Neural progenitor cell (in vitro differentiated cells): ENCODE measurements around the gene CLDN15. TPM values are rescaled to one million over a fixed set of nuclear protein-coding genes. Genes with fewer than 3 reads are reported as not detected.

Source experiments
- DNase-seq: peaks from one replicate; pipeline ENCODE4 v3.0.0-alpha.2; 2016; ENCODE audit warnings: low spot score
- H2AFZ ChIP-seq: fragments of 200-600 bp; sonication (generic); replicated peaks from 2 replicates; pipeline ENCODE4 v1.6.1; 2016; ENCODE audit warnings: antibody characterized with exemption
- H3F3A ChIP-seq: fragments of 200-600 bp; sonication (generic); 2 replicates; pipeline ENCODE4 v1.6.1; 2016; ENCODE audit warnings: antibody characterized with exemption, low read depth
- H3K27ac ChIP-seq: fragments of 200-600 bp; sonication (generic); 2 replicates; pipeline ENCODE4 v1.5.1; 2016; ENCODE audit warnings: mild to moderate bottlenecking
- H3K27me3 ChIP-seq: fragments of 200-600 bp; sonication (generic); 2 replicates; pipeline ENCODE4 v1.6.1; 2016; ENCODE audit warnings: mild to moderate bottlenecking, moderate library complexity
- H3K36me3 ChIP-seq: fragments of 200-600 bp; sonication (generic); 2 replicates; pipeline ENCODE4 v1.5.1; 2016
- H3K4me1 ChIP-seq: fragments of 200-600 bp; sonication (generic); 2 replicates; pipeline ENCODE4 v1.6.1; 2016; ENCODE audit warnings: mixed run types
- H3K4me2 ChIP-seq: fragments of 200-600 bp; sonication (generic); 2 replicates; pipeline ENCODE4 v1.6.1; 2016
- H3K4me3 ChIP-seq: fragments of 200-600 bp; sonication (generic); 2 replicates; pipeline ENCODE4 v1.5.1; 2016
- H3K79me2 ChIP-seq: fragments of 200-600 bp; sonication (generic); 2 replicates; pipeline ENCODE4 v1.6.1; 2016; ENCODE audit warnings: low read depth
- H3K9ac ChIP-seq: fragments of 200-600 bp; sonication (generic); 2 replicates; pipeline ENCODE4 v1.6.1; 2016
- H3K9me3 ChIP-seq: fragments of 200-600 bp; sonication (generic); 2 replicates; pipeline ENCODE4 v1.5.1; 2016; ENCODE audit warnings: low read depth
- H4K20me1 ChIP-seq: fragments of 200-600 bp; sonication (generic); 2 replicates; pipeline ENCODE4 v1.6.1; 2016; ENCODE audit warnings: low read depth
- H3K27ac Mint-ChIP-seq: 3 replicates; pipeline ENCODE4 v1.8.0; 2021; ENCODE audit warnings: mixed read lengths
- H3K27me3 Mint-ChIP-seq: 2 replicates; pipeline ENCODE4 v1.8.0; 2022; ENCODE audit warnings: low read depth, mild to moderate bottlenecking, inconsistent platforms, moderate library complexity, mixed read lengths; ENCODE audit not compliant: insufficient read depth
- H3K36me3 Mint-ChIP-seq: 3 replicates; pipeline ENCODE4 v1.8.0; 2021; ENCODE audit warnings: mixed read lengths
- H3K4me1 Mint-ChIP-seq: 3 replicates; pipeline ENCODE4 v1.8.0; 2021; ENCODE audit warnings: mixed read lengths
- H3K4me3 Mint-ChIP-seq: 3 replicates; pipeline ENCODE4 v1.8.0; 2021; ENCODE audit warnings: mild to moderate bottlenecking, moderate library complexity, mixed read lengths
- H3K9me3 Mint-ChIP-seq: 3 replicates; pipeline ENCODE4 v1.8.0; 2020; ENCODE audit warnings: mixed read lengths
- EZH2 ChIP-seq: fragments of 200-600 bp; sonication (generic); IDR thresholded peaks from 2 replicates; pipeline ENCODE4 v1.6.1; 2017; ENCODE audit warnings: antibody characterized with exemption, mild to moderate bottlenecking, moderate library complexity
- EZH2phosphoT487 ChIP-seq: fragments of 200-600 bp; sonication (generic); IDR thresholded peaks from 2 replicates; pipeline ENCODE4 v1.6.1; 2017; ENCODE audit warnings: antibody characterized with exemption
- total RNA-seq: library from RNA; depleted of rRNA; stranded (reverse); fragments of >200 nt; gene quantifications from 2 replicates; pipeline ENCODE4 v1.2.3, GENCODE V29; 2015; ENCODE audit warnings: low replicate concordance
- TF ChIP-seq, protein P1 (sequence below): fragments of 200-600 bp; sonication (generic); IDR thresholded peaks from 2 replicates; pipeline ENCODE4 v1.5.1; 2017; ENCODE audit warnings: antibody characterized with exemption, mild to moderate bottlenecking

Gene CLDN15
- total RNA-seq, 1 donor from 2014 or later = 1.2 TPM

- Mint-ChIP-seq H3K9me3 (no peaks in the 10 kb centered on the region), H3K27ac (peak overlapping the region; percentile 81), H3K4me3 (peak overlapping the region; percentile 98), H3K27me3 (peaks cover 4% of the 10 kb centered on the region), H3K36me3 (peaks cover 10% of the 10 kb centered on the region), H3K4me1 (peaks cover 16% of the 10 kb centered on the region)
- H3K4me1 ChIP-seq = peaks cover 6% of the 10 kb centered on the region
- peak overlapping the region; percentile 42 for H3K9ac ChIP-seq
- TF ChIP-seq EZH2 = no peak
- TF ChIP-seq, protein P1, sequence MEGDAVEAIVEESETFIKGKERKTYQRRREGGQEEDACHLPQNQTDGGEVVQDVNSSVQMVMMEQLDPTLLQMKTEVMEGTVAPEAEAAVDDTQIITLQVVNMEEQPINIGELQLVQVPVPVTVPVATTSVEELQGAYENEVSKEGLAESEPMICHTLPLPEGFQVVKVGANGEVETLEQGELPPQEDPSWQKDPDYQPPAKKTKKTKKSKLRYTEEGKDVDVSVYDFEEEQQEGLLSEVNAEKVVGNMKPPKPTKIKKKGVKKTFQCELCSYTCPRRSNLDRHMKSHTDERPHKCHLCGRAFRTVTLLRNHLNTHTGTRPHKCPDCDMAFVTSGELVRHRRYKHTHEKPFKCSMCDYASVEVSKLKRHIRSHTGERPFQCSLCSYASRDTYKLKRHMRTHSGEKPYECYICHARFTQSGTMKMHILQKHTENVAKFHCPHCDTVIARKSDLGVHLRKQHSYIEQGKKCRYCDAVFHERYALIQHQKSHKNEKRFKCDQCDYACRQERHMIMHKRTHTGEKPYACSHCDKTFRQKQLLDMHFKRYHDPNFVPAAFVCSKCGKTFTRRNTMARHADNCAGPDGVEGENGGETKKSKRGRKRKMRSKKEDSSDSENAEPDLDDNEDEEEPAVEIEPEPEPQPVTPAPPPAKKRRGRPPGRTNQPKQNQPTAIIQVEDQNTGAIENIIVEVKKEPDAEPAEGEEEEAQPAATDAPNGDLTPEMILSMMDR = no peak
- TF ChIP-seq EZH2phosphoT487 = no peak
- no peak overlapping the region for H3K27ac ChIP-seq
- H3K9me3 ChIP-seq = no peaks in the 10 kb centered on the region
- H3K79me2 ChIP-seq = peaks cover 47% of the 10 kb centered on the region
- H3F3A ChIP-seq = peaks cover 12% of the 10 kb centered on the region
- H4K20me1 ChIP-seq = peaks cover 11% of the 10 kb centered on the region
- H3K36me3 ChIP-seq = no peaks in the 10 kb centered on the region
- no peaks in the 10 kb centered on the region for H3K27me3 ChIP-seq
- H3K4me3 ChIP-seq = peak overlapping the region; percentile 75
- H2AFZ ChIP-seq = no peak overlapping the region
- peak overlapping the region; percentile 80 for H3K4me2 ChIP-seq
- DNase-seq = no peak
Measured at GRCh38 chr7:101243646-101244374, 6.2 kb upstream of the CLDN15 start.

DNA sequence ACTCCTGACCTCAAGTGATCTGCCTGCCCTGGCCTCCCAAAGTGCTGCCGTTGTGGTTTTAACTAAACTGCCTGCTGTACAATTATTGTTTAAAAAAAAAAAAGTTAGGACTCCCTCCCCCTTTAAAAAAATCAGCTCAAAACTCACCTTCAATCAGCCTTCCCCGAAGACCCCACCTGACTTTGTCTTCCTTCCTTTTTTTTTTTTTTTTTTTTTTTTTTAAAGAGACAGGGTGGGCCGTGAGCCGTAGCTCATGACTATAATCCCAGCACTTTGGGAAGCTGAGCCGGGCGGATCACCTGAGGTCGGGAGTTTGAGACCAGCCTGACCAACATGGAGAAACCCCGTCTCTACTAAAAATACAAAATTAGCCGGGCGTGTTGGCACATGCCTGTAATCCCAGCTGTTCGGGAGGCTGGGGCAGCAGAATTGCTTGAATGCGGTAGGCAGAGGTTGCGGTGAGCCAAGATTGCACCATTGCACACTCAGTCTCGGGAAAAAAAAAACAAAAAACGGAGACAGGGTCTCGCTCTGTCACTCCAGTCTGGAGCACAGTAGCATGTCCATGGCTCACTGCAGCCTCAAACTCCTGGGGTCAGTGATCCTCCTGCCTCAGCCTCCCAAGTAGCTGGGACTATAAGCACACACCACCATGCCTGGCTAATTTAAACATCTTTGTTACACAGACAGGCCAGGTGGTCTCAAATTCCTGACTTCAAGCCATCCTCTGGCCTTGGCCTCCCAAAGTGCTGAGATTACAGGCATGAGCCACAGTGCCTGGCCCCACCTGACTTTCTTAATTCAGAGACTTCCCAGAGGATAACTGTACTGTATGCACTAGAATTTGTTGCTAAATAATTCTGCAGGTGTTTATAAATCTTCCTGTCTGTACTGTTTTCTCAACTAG is 4.1 kb upstream of the CLDN15 start:
- Histone ChIP-seq H2AFZ (no peak overlapping the region), H3K9ac (no peak overlapping the region), H3K4me2 (no peak overlapping the region), H3K79me2 (peaks cover 37% of the 10 kb centered on the region), H3K9me3 (no peaks in the 10 kb centered on the region), H3K27ac (no peak overlapping the region), H3K4me3 (no peak overlapping the region), H3F3A (peaks cover 11% of the 10 kb centered on the region), H3K36me3 (no peaks in the 10 kb centered on the region), H4K20me1 (peaks cover 11% of the 10 kb centered on the region), H3K27me3 (no peaks in the 10 kb centered on the region), H3K4me1 (peaks cover 6% of the 10 kb centered on the region)
- Mint-ChIP-seq H3K27me3 (peaks cover 4% of the 10 kb centered on the region), H3K4me3 (no peak overlapping the region), H3K9me3 (no peaks in the 10 kb centered on the region), H3K36me3 (peaks cover 4% of the 10 kb centered on the region), H3K27ac (no peak overlapping the region), H3K4me1 (peaks cover 16% of the 10 kb centered on the region)
- no peak for DNase-seq
- TF ChIP-seq, protein P1 = no peak
- no peak for TF ChIP-seq EZH2
- no peak for TF ChIP-seq EZH2phosphoT487

DNA sequence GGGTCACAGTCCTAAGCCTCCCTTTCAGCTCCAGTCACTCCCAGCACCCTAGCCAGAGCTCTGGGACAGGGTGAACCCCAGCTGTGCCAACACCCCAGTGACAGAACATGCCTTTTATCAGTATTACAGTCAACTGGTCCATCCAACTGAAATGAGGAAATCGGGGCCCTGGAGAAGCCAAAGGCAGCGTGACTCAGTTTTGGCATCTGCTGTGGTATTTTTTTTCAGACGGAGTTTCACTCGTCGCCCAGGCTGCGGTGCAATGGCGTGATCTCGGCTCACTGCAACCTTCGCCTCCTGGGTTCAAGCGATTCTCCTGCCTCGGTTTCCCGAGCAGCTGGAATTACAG is 3.4 kb upstream of the CLDN15 start:
- Mint-ChIP-seq H3K36me3 (peaks cover 4% of the 10 kb centered on the region), H3K4me1 (peaks cover 16% of the 10 kb centered on the region), H3K27me3 (peaks cover 6% of the 10 kb centered on the region), H3K4me3 (no peak overlapping the region), H3K27ac (no peak overlapping the region), H3K9me3 (no peaks in the 10 kb centered on the region)
- TF ChIP-seq, protein P1 = no peak
- TF ChIP-seq EZH2 (no peak), EZH2phosphoT487 (no peak)
- H2AFZ ChIP-seq = no peak overlapping the region
- H4K20me1 ChIP-seq = peaks cover 11% of the 10 kb centered on the region
- H3K27ac ChIP-seq = no peak overlapping the region
- no peaks in the 10 kb centered on the region for H3K27me3 ChIP-seq
- H3F3A ChIP-seq = peaks cover 8% of the 10 kb centered on the region
- no peak overlapping the region for H3K9ac ChIP-seq
- H3K4me1 ChIP-seq = peaks cover 6% of the 10 kb centered on the region
- no peak for DNase-seq
- no peaks in the 10 kb centered on the region for H3K9me3 ChIP-seq
- no peak overlapping the region for H3K4me3 ChIP-seq
- H3K79me2 ChIP-seq = peaks cover 30% of the 10 kb centered on the region
- H3K4me2 ChIP-seq = no peak overlapping the region
- no peaks in the 10 kb centered on the region for H3K36me3 ChIP-seq
